HG03097 (cell line): ENCODE results near the gene PI4K2B.
"Not testable (repeated sequence)": the region's sequence is repeated elsewhere in the genome, so short reads cannot be mapped to it uniquely, and the experiment has no call there.

Experiments used
- ATAC-seq: cut with Tn5 transposase; IDR thresholded peaks from one replicate; pipeline ENCODE4 v1.9.1; 2021; ENCODE audit not compliant: unreplicated experiment, low FRiP score

PI4K2B gene

GRCh38 chr4:25302626-25303025, 68.8 kb downstream of the PI4K2B start:
- no peak for ATAC-seq

- no peak for ATAC-seq
Observed at GRCh38 chr4:25303578-25303977, 69.7 kb downstream of the PI4K2B start.

DNA sequence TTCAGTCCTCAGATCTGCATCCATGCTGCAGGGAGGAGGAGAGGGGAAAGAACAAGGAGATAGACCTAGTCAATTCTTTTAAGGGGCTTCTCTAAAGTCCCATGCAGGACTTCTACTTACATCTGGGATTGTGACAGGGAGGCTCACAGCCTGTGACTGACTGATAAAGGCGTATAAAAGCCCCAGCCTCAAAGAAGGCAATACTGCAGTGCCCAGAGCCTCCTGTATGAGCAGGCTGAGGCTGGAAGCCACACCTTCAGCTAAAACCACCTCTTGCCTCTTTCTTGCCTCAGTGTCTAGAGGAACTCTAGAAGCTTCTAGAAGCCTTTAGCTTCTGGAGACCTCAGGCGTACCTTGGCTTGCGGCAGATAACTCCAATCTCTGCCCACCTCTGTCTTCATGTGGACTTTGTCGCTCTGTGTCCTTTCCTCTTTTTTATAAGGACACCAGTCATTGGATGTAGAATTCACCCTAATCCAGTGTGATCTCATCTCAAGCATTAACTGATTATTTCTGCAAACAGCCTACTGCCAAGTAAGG, 72.8 kb downstream of the PI4K2B start:
- ATAC-seq = no peak

- ATAC-seq = no peak
Observed at GRCh38 chr4:25307596-25307995, 73.8 kb downstream of the PI4K2B start.

- ATAC-seq = no peak
Observed at GRCh38 chr4:25308306-25308705, 74.5 kb downstream of the PI4K2B start.

DNA sequence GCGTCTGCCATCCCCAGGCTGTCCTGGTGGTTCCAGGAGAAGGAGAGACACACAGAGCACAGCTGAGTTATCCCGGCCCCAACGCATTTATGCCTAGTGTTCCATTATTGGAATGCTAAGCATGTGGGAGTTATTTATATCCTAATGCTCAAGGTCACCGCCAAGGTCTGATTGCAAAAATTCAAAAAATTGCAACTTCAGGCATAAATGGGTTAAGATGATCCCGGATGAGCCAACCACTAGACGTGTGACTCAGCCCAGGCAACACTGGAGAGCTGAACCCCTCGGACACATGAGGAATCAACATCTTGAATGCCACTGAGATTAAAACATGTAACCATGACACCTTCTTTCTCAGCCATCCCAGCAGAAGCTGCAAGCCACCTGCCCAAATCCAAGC, 74.9 kb downstream of the PI4K2B start:
- no peak for ATAC-seq

- ATAC-seq = peak; percentile 38
Observed at GRCh38 chr4:25310066-25310802, 76.4 kb downstream of the PI4K2B start.

DNA sequence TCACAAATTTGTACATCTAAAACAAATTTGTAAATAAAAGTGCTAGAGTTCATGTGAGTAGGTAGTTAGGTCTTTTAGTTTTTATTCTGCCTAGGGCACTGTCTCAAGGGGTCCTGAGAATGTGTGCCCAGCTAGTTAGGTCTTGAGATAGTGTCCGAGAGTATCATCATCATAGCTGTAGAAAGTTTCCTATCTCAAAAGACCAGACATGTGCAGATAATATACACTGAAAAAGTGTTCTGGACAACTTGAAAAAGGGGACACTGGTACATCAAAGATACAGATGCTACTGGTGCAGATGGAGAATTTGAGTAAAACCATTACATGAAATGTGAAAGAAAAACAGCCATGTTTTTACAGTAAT, 77.0 kb downstream of the PI4K2B start:
- no peak for ATAC-seq

DNA sequence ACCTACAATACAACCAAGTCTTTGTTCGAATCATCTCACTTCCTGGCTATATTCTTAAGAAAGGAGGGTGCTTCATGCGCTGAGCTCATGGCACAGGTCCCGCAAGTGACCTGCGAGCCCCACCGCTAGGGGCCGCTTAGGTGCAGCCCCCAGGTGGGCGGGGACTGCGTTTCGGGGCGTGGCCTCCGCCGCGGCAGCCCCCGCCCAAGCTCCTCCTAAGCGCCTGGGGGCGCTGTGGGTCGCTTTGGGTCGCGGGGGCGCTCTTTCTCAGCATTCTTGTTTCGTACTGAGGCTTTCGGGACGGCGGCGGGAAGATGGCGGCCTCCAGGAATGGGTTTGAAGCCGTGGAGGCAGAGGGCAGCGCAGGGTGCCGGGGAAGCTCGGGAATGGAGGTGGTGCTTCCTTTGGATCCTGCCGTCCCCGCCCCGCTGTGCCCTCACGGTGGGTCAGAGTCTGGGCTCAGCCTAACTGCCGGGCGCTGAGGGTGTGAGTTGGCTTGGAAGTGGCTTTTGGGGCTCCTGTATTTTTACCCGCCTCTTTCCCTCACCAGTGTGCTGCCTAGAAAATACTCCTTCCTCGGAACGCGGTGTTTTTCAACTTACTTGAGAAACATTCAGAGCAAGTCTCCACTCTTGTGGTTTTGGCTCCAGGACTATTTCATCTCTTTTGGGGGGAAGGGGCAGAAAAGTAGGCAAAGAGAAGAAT, 78.8 kb downstream of the PI4K2B start, which contains the start of gene ZCCHC4:
TSS of gene ZCCHC4 (plus strand) at position 279 of the 705 bp plus-strand sequence. CDS start at position 315, 36 bp downstream.
- peak; percentile 86 for ATAC-seq

DNA sequence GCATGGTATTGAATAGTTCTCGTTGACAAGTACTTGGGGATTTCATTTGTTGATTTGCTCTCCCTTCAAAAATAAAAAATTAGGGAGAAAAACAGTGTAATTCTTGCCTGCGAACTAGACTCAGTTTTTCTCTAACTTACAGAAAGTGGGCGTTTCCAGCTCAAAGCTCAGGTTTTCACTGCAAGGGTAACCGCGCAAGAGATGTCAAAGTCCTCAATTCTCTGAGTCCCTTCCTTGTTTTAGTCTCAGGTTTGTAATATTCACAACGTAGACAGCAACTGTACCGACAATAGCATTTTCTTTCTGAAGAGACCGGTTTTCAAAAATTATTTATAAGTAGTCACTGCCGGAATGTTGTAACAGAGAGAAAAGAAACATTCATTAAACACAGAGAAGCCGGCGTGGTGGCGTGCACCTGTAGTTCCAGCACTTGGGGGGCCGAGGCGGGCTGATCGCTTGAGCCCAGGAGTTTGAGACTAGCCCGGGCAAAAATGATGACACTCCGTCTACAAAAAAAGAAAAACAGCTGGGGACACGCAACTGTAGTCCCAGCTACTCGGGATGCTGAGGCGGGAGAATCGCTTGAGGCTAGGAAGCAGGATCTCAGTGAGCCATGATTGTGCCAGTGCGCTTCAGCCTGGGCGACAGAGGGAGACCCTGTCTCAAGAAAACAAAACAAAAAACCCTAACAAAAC, 79.5 kb downstream of the PI4K2B start:
- ATAC-seq = no peak

GRCh38 chr4:25320336-25320735, 86.5 kb downstream of the PI4K2B start:
- no peak for ATAC-seq

DNA sequence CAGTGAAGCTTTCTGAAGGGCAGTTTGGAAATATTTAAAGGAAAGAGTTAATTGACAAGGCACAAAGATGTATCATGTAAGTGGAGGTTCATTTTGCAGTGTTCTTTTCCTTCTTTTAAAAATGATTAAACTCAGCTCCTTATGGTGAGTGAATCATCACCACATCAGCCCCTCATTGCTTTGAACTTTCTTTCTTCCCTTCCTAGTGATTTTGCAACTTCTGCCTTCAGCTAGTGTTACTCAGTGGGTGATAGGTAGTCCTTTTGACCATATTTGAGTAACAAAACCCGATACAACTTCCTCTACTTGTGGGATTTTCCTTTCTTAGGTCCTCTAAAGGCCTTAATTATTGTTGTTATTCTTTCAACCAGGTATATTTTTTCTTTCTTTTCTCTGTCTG, 86.9 kb downstream of the PI4K2B start:
- ATAC-seq = no peak

- ATAC-seq = no peak
Observed at GRCh38 chr4:25321703-25322102, 87.9 kb downstream of the PI4K2B start.

- ATAC-seq = not testable (repeated sequence)
Observed at GRCh38 chr4:25328463-25328862, 94.6 kb downstream of the PI4K2B start.
